ENCODE results near the gene ST8SIA4.
A peak's percentile ranks its signal among the peaks of the same experiment; 100 is the strongest.

The ST8SIA4 gene

DNA sequence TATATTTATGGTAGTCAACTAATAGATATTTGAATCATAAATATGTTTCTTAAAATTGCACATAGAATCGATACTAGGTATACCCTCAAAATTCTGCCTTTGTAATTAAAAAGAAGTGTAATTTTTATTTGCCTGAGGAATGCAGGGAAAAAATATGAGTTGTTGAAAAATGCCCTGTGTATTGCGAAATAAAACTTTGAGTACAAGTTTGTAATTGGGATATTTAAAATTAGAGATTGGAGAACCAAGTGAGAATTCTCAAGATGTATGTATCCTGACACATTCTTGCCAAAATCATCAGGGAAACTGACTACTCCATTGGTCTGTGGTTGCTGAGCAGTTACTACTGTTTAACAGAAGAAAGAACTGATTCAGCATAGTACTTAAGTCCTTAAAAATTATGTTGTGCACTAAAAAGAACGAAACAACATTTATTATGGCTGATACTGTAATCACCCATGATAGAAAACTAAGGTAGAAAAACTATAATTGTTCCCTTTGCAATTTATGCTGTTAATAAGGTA is 36.0 kb downstream of the ST8SIA4 start:
- no peak for DNase-seq

DNA sequence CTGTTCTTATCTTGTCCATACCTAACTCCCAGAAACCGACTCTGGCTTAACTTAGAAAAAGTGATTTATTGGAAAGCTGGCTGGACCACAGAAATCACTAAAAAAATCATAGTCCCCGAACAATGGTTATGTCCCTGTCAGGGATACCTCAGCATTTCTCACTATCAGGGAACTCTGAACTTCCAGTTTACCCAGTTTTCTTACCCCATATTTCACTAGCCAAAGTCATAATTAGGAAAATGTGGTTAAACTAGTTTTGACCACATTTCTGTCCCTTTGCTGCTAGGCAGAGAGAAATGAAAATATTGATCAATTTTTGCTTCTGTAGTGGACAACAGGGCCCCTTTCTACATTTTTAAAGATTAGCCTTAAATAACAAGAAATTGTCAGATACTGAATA is 38.2 kb downstream of the ST8SIA4 start:
- DNase-seq = no peak

DNA sequence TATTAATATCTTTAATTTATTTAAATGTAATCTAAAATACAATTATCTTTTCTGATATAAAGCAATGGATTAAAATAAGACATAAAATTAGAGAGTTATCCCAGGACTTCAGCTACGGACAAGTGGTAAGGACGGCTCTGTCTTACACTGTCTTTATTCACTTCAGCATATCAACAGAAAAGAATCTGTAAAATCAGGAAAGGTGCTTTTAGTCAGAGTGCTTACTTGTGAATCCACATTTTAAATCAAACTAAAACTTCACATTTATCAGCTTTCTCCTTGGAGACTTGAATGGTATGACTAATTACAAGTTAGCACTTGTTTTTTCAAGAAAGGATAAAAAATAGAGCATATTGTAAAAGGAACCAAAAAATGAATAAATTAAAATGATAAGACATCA is 39.3 kb downstream of the ST8SIA4 start:
- DNase-seq = no peak

DNA sequence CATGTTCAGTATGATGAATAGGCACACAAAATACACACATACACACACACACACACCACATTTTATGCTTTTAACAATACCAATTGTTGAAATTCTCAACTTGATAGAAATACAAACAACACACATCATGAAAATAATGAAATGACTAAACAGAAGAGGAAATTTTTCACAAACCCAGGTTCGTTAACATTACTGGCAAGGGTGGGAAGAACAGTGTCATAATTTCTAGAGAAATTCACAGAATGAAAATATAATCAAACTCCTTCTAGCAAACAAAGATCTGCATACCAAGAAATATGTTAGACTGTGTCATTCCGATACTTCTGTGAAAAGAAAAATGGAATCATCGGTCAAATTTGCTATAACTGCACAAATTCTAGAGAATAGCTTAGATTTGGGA is 41.9 kb downstream of the ST8SIA4 start:
- no peak for DNase-seq

DNA sequence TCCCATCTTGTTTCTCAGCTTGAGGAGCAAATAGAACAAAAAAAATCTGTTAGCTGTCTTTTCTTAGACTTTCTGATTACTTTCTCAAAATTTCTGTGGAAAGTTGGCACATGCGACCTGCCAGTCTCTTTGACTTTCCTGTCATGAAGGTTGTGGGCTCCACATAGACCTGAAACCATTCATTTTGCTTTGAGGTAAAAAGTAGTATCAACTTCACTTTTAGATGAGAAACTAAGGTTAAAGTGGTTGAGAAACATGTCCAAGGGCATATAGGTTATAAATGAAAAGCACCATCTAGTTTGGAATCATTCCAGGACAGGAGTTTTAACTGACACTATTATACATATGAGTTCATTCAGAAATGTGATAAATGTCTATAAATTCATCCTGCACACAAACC is 42.7 kb downstream of the ST8SIA4 start:
- DNase-seq = no peak

DNA sequence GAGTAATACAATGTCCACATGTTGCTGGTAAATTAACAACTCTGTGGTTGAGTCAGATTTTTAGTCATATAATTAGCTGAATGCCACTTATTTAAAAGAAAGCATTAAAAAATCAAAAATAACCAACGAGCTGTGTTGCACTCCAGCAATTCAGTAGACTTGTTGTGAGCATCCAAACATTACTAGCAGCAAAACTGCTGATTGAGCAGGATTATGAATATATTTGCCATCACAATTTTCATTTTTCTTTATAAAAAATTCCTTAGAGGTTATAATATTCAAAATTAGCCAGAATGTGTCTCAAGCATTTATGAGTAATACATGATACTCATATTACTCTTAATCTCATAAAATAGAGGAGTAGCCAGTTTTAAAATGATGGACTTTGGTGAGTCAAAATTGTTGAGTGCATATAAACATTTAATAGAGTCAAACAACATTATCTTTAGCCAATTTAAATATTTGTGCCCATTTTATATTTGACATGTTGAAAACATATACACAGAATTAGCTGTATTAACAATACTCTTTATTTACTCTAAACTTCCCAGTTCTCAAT is 44.0 kb downstream of the ST8SIA4 start:
- DNase-seq = no peak

DNA sequence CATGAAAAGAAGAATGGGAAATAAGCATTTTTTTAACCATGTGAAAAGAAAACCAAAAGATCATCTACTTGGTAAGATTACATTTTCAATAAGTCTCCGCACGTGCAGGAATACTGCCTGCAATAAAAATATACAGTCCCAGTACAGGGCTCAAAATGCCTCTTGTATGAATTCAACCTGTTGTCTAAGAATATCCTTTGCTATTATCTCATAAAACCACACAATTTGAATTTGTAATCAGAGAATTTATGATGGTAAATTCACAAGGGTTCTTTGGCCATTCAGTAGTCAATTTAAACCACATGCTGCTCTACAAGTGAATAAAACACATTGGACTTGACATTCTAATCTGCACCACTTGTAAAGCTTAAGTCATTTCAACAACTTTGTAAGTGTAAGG is 46.6 kb downstream of the ST8SIA4 start:
- DNase-seq = no peak

DNA sequence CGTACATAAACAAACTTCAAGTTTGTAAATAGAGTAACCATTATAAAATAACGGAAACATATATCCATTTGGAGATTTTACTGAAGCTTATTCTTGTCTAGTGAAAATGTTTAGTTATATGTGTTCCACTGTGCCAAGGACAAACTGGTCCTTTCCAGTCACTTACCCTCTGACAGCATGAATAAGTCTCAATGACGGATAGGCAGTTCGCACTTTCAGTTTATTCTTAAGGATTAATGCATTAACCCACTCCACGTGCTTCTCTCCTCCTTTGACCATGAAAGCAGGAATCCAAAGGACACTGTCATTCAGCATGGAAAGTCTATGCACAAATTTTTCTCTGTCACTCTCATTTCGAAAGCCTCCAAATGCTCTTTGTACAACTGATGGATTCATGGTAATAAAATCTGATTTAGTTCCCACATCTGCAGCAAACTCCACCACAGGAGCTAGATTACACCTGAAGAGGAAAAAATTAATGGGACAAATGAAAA is 47.1 kb downstream of the ST8SIA4 start:
- no peak for DNase-seq

DNA sequence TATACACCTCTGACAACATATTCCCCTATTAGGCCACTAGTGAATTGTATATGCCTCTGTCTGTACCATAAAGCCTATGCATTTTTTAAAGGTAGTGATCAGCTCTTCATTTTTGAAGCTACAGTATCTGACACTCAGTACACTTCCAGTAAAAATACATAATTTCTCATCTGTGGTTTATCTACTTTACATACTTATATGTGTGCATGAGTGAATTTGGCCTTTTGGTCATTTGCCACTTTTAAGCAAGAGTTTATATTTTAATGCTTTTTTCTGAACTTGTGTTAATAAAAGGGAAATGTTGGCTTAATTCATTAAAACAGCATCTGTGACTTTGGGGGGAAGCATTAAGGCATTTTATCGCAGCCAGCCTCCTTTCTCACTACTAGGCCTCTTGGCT is 47.8 kb downstream of the ST8SIA4 start:
- no peak for DNase-seq

DNA sequence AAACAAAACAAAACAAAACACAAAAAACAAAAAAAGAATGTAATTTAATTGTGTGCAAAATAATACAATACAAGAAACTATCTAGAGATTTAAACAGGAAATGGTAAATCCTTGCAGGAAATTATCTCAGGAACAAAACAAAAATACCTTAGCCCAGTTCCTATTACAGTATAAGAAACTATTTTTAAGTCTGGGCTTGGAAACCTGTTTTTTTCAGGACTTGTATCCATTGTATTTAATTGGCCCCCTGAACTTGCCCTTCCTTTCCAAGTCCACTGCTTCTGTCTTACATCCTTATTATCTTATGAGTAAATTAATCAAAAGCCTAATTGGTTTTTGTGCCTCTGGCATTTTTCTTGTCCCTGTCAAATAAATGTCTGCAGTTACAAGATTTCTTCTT is 48.5 kb downstream of the ST8SIA4 start:
- DNase-seq = no peak

DNA sequence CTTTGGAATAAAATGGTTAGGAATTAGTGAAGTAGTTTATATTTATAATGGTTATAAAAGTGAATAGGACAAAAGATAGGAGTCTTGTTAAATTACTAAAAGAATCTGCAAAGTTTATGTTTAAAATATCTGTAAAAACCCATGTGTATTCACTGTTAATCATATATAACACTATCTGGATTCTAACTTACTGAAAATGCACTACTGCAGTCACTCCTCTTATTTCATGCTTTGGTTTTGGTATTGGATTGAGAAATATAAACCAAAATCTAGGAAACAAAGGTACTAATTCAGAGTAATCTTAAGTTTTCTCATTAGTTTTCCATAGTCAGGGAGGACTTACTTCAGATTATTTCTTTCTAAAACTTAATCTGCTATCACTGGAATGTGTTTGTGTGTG is 49.5 kb downstream of the ST8SIA4 start:
- no peak for DNase-seq

DNA sequence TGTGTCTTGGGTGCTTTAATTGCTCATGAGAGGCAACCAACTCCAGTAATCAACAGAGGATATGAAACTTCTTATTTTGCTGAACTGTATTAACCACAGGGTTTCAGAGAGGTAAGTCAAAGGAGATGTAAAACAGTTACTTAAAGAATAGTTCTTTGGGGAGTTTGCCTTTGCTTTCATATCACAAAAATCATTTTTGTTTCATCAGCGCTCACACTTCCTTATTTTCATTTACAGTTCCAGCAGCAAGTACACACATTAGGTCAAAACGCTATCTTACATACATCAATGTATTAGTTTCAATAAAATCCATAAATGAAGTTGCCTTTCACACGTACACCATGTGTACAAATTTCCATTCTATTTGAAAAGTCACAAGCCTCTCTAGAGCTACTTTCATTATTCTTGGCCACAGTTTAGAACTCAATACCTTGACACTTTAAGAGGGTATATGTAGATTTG is 50.1 kb downstream of the ST8SIA4 start:
- DNase-seq = no peak

DNA sequence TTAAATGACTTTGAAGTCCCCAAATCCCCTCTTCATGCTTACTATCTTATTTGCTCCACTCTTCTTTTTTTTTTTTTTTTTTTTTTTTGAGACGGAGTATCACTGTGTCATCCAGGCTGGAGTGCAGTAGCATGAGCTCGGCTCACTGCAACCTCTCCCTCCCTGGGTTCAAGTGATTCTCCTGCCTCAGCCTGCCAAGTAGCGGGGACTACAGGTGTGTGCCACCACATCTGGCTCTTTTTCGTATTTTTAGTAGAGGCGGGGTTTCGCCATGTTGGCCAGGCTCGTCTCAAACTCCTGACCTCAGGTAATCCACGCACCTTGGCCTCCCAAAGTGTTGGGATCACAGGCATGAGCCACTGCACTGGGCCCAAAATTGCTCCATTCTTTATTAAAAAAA is 51.0 kb downstream of the ST8SIA4 start:
- no peak for DNase-seq

DNA sequence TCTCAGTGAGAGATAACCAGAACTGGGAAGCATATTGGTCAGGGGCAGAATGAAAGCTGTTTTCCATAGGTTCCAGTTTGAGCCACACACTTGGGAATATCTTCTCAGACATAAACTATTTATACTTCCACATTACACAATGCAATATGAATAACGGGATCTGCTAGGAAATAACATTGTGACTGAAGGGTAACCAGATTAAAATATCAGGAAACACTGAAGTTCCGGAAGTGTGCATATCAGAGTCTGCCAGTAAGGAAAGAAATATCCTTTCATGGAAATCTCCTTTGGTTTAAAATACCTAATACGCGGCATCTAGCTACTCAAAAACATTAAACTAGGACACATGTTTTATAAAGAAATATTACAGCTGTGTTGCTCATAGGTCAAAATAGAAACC is 56.3 kb downstream of the ST8SIA4 start:
- no peak for DNase-seq

DNA sequence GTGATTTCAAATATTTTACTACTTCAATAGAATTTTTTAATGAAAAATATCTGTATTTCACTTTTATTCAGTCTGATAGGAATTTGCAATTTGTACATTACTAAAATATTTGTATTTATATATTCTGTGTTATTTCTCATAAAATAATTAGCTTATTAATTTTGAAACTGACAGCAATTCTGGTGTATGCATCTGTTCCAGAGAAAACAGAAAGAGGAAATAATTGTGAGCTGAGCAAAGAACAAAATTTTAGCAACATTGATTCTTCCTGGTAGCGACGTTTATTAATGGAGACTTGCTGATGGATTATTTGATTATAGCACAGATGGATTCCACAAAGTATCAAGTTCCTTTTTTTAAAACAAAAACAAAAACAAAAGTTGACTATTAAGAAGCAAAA is 61.0 kb downstream of the ST8SIA4 start:
- DNase-seq = no peak

DNA sequence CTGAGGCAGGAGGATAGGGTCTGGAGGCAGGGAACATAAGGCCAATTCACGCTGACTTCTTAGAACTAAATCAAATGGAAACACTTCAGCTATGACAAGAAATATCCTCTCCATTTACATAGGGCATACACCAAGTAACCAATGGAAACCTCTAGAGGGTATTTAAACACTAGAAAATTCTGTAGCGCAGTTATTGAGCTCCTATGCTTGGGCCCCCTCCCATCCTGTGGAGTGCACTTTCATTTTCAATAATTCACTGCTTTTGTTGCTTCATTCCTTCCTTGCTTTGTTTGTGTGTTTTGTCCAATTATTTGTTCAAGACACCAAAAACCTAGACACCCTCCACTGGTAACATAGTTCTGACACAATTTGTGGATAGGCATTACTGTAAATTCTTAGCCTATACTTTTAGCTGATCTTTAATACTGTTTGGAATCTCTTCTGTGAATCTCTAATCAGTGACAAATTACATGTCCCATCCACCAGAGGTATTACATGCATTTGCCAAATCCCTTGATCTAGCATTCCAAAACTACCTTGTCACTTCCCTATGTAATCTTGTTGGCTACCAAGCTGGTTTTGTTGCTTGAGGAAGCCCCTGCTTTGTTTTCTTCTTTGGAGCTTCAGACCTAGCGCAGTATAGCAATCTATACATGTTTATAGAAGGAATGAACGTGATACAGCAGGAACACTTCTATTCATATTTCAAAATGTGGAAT is 61.6 kb downstream of the ST8SIA4 start:
- DNase-seq = no peak

DNA sequence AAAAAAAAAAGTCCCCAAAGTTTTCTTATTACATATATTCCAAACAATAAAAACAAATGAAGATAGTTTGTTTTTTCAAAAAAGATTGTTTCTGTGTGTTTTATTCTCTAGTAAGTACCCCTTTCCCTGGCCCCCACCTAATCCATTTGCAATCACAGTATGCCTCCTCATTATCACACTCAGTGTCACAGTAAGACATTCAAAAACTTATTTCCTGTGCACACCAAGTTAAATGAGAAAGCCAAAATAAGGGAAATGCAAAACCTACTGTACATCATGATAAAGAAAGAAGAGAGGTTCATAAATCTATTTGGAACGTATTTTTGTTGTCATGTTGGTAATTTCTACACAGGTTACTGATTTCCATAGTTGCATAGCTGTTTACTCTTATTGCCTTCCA is 62.3 kb downstream of the ST8SIA4 start:
- DNase-seq = no peak

DNA sequence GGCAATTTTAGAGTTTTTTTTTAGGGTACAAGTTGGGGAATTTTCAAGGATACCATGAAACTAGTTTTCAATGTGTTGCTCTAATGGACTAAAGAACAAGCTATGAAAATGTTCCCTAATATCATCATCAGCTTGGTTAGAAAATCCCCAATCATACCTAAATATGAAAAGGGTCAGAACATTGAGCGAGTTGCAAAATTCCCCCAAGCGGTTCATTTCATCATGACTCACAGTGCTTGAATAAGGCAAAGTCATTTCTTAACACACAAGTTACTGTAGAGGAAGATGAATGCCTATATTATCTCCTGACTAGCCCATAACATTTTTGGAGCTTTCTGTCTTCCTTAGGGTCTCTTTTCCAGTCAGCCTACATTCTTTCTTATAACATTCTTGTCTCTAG is 62.7 kb downstream of the ST8SIA4 start:
- DNase-seq = peak; percentile 9

DNA sequence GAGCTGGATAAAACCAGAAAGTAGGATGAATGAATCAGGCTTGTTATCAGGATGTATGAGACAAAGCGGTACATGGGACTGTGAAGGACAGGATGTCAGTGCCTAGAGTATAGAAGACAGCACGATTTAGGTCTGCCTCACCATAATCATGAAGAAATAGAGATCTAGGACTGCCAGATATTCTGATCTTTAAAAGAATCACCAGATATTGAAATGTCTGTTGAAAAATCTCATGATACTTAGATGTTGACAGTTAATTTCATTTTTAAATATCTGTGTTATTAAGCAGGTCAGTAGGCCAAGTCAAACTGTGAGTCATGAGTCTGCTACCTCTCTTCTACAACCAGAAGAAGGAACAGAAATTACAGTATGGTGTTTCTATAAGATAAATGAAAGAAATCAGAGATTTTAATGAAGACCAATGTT is 65.0 kb downstream of the ST8SIA4 start:
- no peak for DNase-seq

DNA sequence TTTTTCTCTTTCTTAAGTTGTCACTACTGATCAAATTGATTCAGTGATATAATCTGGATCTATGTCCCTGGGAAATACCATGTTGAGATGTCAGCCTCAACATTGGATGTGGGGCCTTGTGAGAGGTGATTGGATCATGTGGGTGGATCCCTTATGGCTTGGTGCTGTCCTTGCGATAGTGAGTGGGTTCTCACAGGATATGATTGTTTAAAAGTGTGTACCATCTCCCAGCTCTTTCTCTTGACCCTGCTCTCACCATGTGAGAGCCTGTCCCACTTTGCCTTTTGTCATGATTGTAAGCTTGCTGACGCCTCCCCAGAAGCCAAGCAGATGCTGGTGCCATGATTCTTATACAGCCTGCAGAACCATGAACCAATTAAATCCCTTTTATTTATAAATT is 68.6 kb downstream of the ST8SIA4 start:
- DNase-seq = no peak

DNA sequence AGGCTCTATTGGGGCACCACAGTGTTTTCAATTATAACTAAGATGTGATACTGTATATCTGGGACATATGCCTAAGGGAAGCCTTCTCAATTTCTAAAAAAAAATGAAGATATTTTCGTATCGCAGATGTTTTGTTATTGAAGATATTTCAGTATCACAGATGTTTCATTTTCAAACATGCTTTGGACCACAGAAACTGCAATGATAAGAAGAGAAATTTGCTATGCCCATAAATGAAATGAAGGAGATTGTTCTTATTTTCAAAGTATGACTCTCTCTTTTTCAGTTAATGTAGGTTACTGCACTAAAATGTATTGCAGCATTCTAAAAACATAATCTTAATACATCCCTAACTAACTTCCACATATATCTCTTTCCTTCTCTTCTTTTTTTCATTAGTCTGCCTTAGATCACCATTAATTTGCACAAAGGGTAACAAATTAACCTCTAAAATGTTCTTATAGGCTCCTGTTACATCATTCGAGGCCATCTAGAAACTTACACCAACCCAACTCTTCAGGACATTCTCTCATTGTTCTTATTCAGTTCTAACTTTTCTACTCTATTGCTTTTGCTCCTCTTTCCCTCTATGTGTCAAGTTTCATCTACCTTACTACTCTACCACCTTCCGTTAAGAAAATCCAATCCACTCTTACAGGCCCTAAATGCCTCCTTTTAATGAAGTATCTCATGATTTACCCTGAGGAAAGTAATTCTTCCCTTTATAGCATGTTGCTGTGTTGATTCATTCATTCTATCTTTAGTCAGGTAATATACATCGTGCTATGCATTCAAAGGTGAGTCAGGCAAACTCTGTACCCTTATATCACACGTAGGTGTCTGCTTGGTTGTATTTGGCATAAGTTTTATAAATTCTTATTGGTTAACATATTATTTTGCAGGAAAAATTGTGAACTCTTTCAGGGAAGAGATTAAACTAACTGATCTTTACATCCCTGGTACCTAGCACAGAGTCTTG is 70.5 kb downstream of the ST8SIA4 start:
- DNase-seq = no peak

DNA sequence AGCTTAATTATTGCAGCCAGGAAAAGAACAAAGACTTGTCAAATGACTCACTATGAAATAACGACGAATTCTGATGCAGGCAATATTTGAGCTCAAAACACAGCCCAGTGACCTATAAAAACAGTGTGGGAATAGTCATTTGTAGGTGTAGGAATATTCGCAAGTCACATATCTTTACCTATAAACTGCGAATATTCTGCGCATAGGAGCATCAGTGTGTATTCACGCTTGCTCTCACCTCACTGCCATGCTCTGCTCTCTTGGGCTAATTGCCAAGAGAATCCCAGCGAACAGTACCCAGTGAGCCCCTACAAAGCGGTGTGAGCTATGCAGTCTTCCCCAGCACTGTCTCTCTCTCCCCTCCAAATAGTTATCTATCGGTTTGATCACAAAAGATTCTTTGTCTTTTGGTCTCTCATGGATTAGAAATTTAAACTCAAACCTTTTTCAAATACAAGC is 74.2 kb downstream of the ST8SIA4 start:
- DNase-seq = no peak
